SK-N-SH (cell line): ENCODE measurements around the gene FBXO33. TPM values are rescaled to one million over a fixed set of nuclear protein-coding genes. Genes with fewer than 3 reads are reported as not detected.

Experiments
- CTCF ChIA-PET: fragments of 300-600, 350-600 bp; formaldehyde crosslinking; extraction: SDS; loops from one replicate; lab custom pipeline; 2021; lab: Yijun Ruan, JAX
- POLR2A ChIA-PET: fragments of 350-600 bp; sonication (Branson Sonifier 250); formaldehyde crosslinking; extraction: SDS; loops from one replicate; lab custom pipeline; 2020; ENCODE audit warnings: antibody characterized with exemption, inconsistent platforms; lab: Yijun Ruan, JAX
- DNase-seq: peaks from one replicate; pipeline ENCODE4 v3.0.0; 2012
- H2AFZ ChIP-seq: fragments of 200-600 bp; sonication (generic); 2 replicates; pipeline ENCODE4 v1.8.1; 2016; ENCODE audit warnings: antibody characterized with exemption, mild to moderate bottlenecking, low read depth
- H3F3A ChIP-seq: fragments of 200-600 bp; sonication (generic); replicated peaks from 2 replicates; pipeline ENCODE3; 2016; ENCODE audit warnings: antibody characterized with exemption, mild to moderate bottlenecking; ENCODE audit not compliant: insufficient read depth
- H3K27ac ChIP-seq, 2 experiments: fragments of 200-500 bp in 1 of 2; fragments of 200-600 bp in 1 of 2; sonication (Bioruptor generic) in 1 of 2; sonication (generic), shearing (Covaris generic) in 1 of 2; 2 replicates each; pipeline versions ENCODE4 v1.5.1 to v1.6.1; 2014 to 2016; ENCODE audit warnings: low read depth in 2 of 2, inconsistent platforms in 1 of 2, low read length in 1 of 2, mild to moderate bottlenecking in 1 of 2, mixed read lengths in 1 of 2
- H3K27me3 ChIP-seq: fragments of 200-600 bp; sonication (generic), shearing (Covaris generic); 2 replicates; pipeline ENCODE4 v1.6.1; 2016; ENCODE audit warnings: mixed run types; ENCODE audit not compliant: insufficient read depth
- H3K36me3 ChIP-seq, 2 experiments: fragments of 200-500 bp in 1 of 2; fragments of 200-600 bp in 1 of 2; sonication (Bioruptor generic) in 1 of 2; sonication (generic) in 1 of 2; replicated peaks in 1 of 2; 2 replicates each; pipeline versions ENCODE3 to v1.5.1; 2014 to 2016; ENCODE audit warnings: low read length in 1 of 2, mild to moderate bottlenecking in 1 of 2; ENCODE audit not compliant: insufficient read depth in 2 of 2, control insufficient read depth in 1 of 2
- H3K4me1 ChIP-seq, 2 experiments: fragments of 200-500 bp in 1 of 2; fragments of 200-600 bp in 1 of 2; sonication (Bioruptor generic) in 1 of 2; sonication (generic), shearing (Covaris generic) in 1 of 2; 2 replicates each; pipeline versions ENCODE4 v1.5.1 to v1.6.1; 2014 to 2016; ENCODE audit warnings: low read depth in 1 of 2, low read length in 1 of 2, mixed run types in 1 of 2; ENCODE audit not compliant: insufficient read depth in 2 of 2, control insufficient read depth in 1 of 2
- H3K4me2 ChIP-seq: fragments of 200-600 bp; sonication (generic), shearing (Covaris generic); 2 replicates; pipeline ENCODE4 v1.6.1; 2017; ENCODE audit warnings: mixed run types
- H3K4me3 ChIP-seq, 2 experiments: fragments of 200-500 bp in 1 of 2; fragments of 200-600 bp in 1 of 2; sonication (Bioruptor generic) in 1 of 2; sonication (generic), shearing (Covaris generic) in 1 of 2; 2 replicates each; pipeline versions ENCODE4 v1.5.1 to v1.8.1; 2014 to 2016; ENCODE audit warnings: low read depth in 2 of 2, inconsistent platforms in 1 of 2, low read length in 1 of 2, mild to moderate bottlenecking in 1 of 2, mixed read lengths in 1 of 2, moderate library complexity in 1 of 2
- H3K79me2 ChIP-seq: fragments of 200-600 bp; sonication (generic); 2 replicates; pipeline ENCODE4 v1.8.1; 2017; ENCODE audit warnings: mild to moderate bottlenecking; ENCODE audit not compliant: insufficient read depth
- H3K9ac ChIP-seq: fragments of 200-600 bp; sonication (generic); 2 replicates; pipeline ENCODE4 v1.6.1; 2017; ENCODE audit warnings: mixed run types
- H3K9me2 ChIP-seq: fragments of 200-600 bp; sonication (generic); 2 replicates; pipeline ENCODE4 v1.6.1; 2017; ENCODE audit warnings: mixed run types
- H3K9me3 ChIP-seq: fragments of 200-600 bp; sonication (generic); 2 replicates; pipeline ENCODE4 v1.6.1; 2017; ENCODE audit warnings: mixed run types, mild to moderate bottlenecking, moderate library complexity
- H4K20me1 ChIP-seq: fragments of 200-600 bp; sonication (generic); 2 replicates; pipeline ENCODE4 v1.6.1; 2017; ENCODE audit warnings: mild to moderate bottlenecking, mixed run types; ENCODE audit not compliant: insufficient read depth
- ELF1 ChIP-seq: IDR thresholded peaks from 2 replicates; pipeline ENCODE4 v1.4.0; 2012
- EP300 ChIP-seq, 2 experiments: IDR thresholded peaks; 2 replicates each; pipeline versions ENCODE4 v1.4.0 to v1.6.1; 2012; ENCODE audit warnings: borderline replicate concordance in 1 of 2, low read depth in 1 of 2, low read length in 1 of 2
- EZH2phosphoT487 ChIP-seq: fragments of 200-600 bp; sonication (generic); IDR thresholded peaks from 2 replicates; pipeline ENCODE4 v1.6.1; 2017; ENCODE audit warnings: low read depth, mixed run types, mild to moderate bottlenecking, antibody characterized with exemption, moderate library complexity, borderline replicate concordance
- FOSL2 ChIP-seq: IDR thresholded peaks from 2 replicates; pipeline ENCODE4 v1.4.0; 2012; ENCODE audit warnings: low read depth, mild to moderate bottlenecking, moderate library complexity, borderline replicate concordance
- FOXJ3 ChIP-seq: sonication (generic); formaldehyde crosslinking; IDR thresholded peaks from 2 replicates; pipeline ENCODE4 v1.5.1; 2020; ENCODE audit warnings: mild to moderate bottlenecking, missing genetic modification reagents
- FOXM1 ChIP-seq: IDR thresholded peaks from 2 replicates; pipeline ENCODE4 v1.4.0; 2012; ENCODE audit warnings: low read depth, mild to moderate bottlenecking
- GABPA ChIP-seq: IDR thresholded peaks from 2 replicates; pipeline ENCODE4 v1.4.0; 2012; ENCODE audit warnings: low read depth, mild to moderate bottlenecking
- GATA2 ChIP-seq: sonication (generic); formaldehyde crosslinking; IDR thresholded peaks from 2 replicates; pipeline ENCODE4 v1.5.0; 2020; ENCODE audit warnings: mild to moderate bottlenecking, missing genetic modification reagents
- MAX ChIP-seq: IDR thresholded peaks from 2 replicates; pipeline ENCODE4 v1.4.0; 2012; ENCODE audit warnings: low read depth
- POLR2AphosphoS5 ChIP-seq: IDR thresholded peaks from 2 replicates; pipeline ENCODE4 v1.6.1; 2012; ENCODE audit warnings: low read depth, low read length
- RCOR1 ChIP-seq: fragments of 150-350 bp; IDR thresholded peaks from 2 replicates; pipeline ENCODE4 v1.6.1; 2017; ENCODE audit warnings: antibody characterized with exemption, low read length
- RFX5 ChIP-seq: IDR thresholded peaks from 2 replicates; pipeline ENCODE4 v1.6.1; 2012; ENCODE audit warnings: mild to moderate bottlenecking, improper control_type of control experiment, low read length
- RXRA ChIP-seq: IDR thresholded peaks from 2 replicates; pipeline ENCODE4 v1.4.0; 2012; ENCODE audit warnings: low read depth, mild to moderate bottlenecking, borderline replicate concordance
- SIN3A ChIP-seq: IDR thresholded peaks from 2 replicates; pipeline ENCODE4 v1.6.1; 2012; ENCODE audit warnings: low read depth, mild to moderate bottlenecking, low read length, moderate library complexity, borderline replicate concordance
- SMC3 ChIP-seq: IDR thresholded peaks from 2 replicates; pipeline ENCODE4 v1.6.1; 2012; ENCODE audit warnings: low read depth, low read length, improper control_type of control experiment
- TCF12 ChIP-seq: IDR thresholded peaks from 2 replicates; pipeline ENCODE4 v1.4.0; 2012
- TEAD4 ChIP-seq: IDR thresholded peaks from 2 replicates; pipeline ENCODE4 v1.4.0; 2012; ENCODE audit warnings: mild to moderate bottlenecking, borderline replicate concordance; ENCODE audit not compliant: insufficient read depth
- YY1 ChIP-seq: IDR thresholded peaks from 2 replicates; pipeline ENCODE4 v1.4.0; 2012; ENCODE audit warnings: low read depth, mild to moderate bottlenecking
- WGBS: methylation state at CpG from one replicate; pipeline ENCODE4 v1.1.6; 2017; ENCODE audit warnings: low lambda C conversion rate; 5-methylcytosine and 5-hydroxymethylcytosine counted together
- polyA plus RNA-seq, 3 experiments: library from polyadenylated mRNA; depleted of rRNA; stranded (reverse); fragments of >200 nt; gene quantifications; 2 replicates each; pipeline ENCODE4 v1.2.3, GENCODE V29; 2012
- TF ChIP-seq, protein P1 (sequence below): IDR thresholded peaks from 2 replicates; pipeline ENCODE4; 2012
- TF ChIP-seq, protein P2 (sequence below): IDR thresholded peaks from 2 replicates; pipeline ENCODE4 v1.4.0; 2012; ENCODE audit warnings: low read depth, borderline replicate concordance
- TF ChIP-seq, protein P3 (sequence below): fragments of 150-350 bp; IDR thresholded peaks from 2 replicates; pipeline ENCODE4 v1.6.1; 2017; ENCODE audit warnings: antibody characterized with exemption, low read length, low read depth, borderline replicate concordance
- TF ChIP-seq, protein P4 (sequence below): IDR thresholded peaks from 2 replicates; pipeline ENCODE4 v1.4.0; 2012; ENCODE audit warnings: low read depth, borderline replicate concordance

FBXO33 gene
- polyA plus RNA-seq, 1 of the 3 experiments (the other 2 are of a cell fraction) = 4.2 TPM

DNA sequence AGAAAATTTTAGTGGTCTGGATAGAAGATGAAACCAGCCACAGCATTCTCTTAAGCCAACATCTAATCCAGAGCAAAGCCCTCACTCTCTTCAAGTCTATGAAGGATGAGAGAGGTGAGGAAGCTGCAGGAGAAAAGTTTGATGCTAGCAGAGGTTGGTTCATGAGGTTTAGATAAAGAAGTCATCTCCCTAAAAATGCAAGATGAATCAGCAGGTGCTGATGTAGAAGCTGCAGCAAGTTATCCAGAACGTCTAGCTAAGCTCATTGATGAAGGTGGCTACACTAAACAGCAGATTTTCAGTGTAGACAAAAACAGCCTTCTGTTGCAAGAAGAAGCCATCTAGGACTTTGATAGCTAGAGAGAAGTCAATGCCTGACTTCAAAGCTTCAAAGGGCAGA is 48.5 kb downstream of the FBXO33 start:
- 86% methylated on average over 1 of the region's 1 CpG for WGBS

GRCh38 chr14:39383026-39383660 is 49.1 kb downstream of the FBXO33 start:
- Histone ChIP-seq H3F3A (no peaks in the 10 kb centered on the region), H3K36me3 (no peaks in the 10 kb centered on the region), H3K79me2 (no peaks in the 10 kb centered on the region), H3K9me2 (no peaks in the 10 kb centered on the region), H2AFZ (no peak overlapping the region), H3K4me3 (no peak overlapping the region), H3K4me2 (no peak overlapping the region), H3K9me3 (no peaks in the 10 kb centered on the region), H3K27me3 (no peaks in the 10 kb centered on the region), H3K27ac (no peak overlapping the region), H3K4me1 (no peaks in the 10 kb centered on the region; a peak in 1 of 4 replicates), H4K20me1 (no peaks in the 10 kb centered on the region), H3K9ac (no peak overlapping the region)
- TF ChIP-seq POLR2AphosphoS5 = no peak
- no peak for TF ChIP-seq EZH2phosphoT487
- no peak for TF ChIP-seq SIN3A
- TF ChIP-seq, protein P1, sequence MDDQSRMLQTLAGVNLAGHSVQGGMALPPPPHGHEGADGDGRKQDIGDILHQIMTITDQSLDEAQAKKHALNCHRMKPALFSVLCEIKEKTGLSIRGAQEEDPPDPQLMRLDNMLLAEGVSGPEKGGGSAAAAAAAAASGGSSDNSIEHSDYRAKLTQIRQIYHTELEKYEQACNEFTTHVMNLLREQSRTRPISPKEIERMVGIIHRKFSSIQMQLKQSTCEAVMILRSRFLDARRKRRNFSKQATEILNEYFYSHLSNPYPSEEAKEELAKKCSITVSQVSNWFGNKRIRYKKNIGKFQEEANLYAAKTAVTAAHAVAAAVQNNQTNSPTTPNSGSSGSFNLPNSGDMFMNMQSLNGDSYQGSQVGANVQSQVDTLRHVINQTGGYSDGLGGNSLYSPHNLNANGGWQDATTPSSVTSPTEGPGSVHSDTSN = no peak
- TF ChIP-seq, protein P2, sequence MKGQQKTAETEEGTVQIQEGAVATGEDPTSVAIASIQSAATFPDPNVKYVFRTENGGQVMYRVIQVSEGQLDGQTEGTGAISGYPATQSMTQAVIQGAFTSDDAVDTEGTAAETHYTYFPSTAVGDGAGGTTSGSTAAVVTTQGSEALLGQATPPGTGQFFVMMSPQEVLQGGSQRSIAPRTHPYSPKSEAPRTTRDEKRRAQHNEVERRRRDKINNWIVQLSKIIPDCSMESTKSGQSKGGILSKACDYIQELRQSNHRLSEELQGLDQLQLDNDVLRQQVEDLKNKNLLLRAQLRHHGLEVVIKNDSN = no peak
- no peak for TF ChIP-seq YY1
- TF ChIP-seq GATA2 (CRISPR knock-in tag) = no peak
- TF ChIP-seq FOSL2 = no peak
- no peak for TF ChIP-seq TCF12
- no peak for TF ChIP-seq MAX
- no peak for TF ChIP-seq FOXM1
- TF ChIP-seq, protein P3, sequence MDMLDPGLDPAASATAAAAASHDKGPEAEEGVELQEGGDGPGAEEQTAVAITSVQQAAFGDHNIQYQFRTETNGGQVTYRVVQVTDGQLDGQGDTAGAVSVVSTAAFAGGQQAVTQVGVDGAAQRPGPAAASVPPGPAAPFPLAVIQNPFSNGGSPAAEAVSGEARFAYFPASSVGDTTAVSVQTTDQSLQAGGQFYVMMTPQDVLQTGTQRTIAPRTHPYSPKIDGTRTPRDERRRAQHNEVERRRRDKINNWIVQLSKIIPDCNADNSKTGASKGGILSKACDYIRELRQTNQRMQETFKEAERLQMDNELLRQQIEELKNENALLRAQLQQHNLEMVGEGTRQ = no peak
- TF ChIP-seq FOXJ3 = no peak
- no peak for TF ChIP-seq SMC3
- no peak for TF ChIP-seq GABPA
- no peak for TF ChIP-seq RXRA
- TF ChIP-seq ELF1 = no peak
- no peak for TF ChIP-seq RFX5
- DNase-seq = no peak
- ChIA-PET CTCF (no interaction called here), POLR2A (no interaction called here)
- 93% methylated on average over 1 of the region's 1 CpG for WGBS

More for the DNA sequence above, 48.5 kb downstream of the FBXO33 start:
- ChIA-PET CTCF (no interaction called here), POLR2A (no interaction called here)
- Histone ChIP-seq H3K4me1 (no peaks in the 10 kb centered on the region), H4K20me1 (no peaks in the 10 kb centered on the region), H3K9me2 (no peaks in the 10 kb centered on the region), H3K79me2 (no peaks in the 10 kb centered on the region), H3K27me3 (no peaks in the 10 kb centered on the region), H3K4me3 (no peak overlapping the region), H3K36me3 (no peaks in the 10 kb centered on the region), H3K9me3 (no peaks in the 10 kb centered on the region), H3K9ac (no peak overlapping the region), H3F3A (no peaks in the 10 kb centered on the region), H2AFZ (no peak overlapping the region), H3K27ac (no peak overlapping the region), H3K4me2 (no peak overlapping the region)
- TF ChIP-seq MAX (no peak), EZH2phosphoT487 (no peak), ELF1 (no peak), EP300 (IDR thresholded peaks at IDR 0.05; ENCODE audit: borderline replicate concordance in 1 of 2, low read depth in 1 of 2, low read length in 1 of 2) (no peak), RCOR1 (no peak), TEAD4 (no peak), FOXJ3 (no peak), GATA2 (CRISPR knock-in tag) (no peak), SIN3A (no peak)
- TF ChIP-seq, protein P4, sequence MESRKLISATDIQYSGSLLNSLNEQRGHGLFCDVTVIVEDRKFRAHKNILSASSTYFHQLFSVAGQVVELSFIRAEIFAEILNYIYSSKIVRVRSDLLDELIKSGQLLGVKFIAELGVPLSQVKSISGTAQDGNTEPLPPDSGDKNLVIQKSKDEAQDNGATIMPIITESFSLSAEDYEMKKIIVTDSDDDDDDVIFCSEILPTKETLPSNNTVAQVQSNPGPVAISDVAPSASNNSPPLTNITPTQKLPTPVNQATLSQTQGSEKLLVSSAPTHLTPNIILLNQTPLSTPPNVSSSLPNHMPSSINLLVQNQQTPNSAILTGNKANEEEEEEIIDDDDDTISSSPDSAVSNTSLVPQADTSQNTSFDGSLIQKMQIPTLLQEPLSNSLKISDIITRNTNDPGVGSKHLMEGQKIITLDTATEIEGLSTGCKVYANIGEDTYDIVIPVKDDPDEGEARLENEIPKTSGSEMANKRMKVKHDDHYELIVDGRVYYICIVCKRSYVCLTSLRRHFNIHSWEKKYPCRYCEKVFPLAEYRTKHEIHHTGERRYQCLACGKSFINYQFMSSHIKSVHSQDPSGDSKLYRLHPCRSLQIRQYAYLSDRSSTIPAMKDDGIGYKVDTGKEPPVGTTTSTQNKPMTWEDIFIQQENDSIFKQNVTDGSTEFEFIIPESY = no peak
- DNase-seq = no peak
